Omental fat pad (tissue), 4 donors: Measurements from ENCODE around the gene EPYC. TPM values are rescaled to one million over a fixed set of nuclear protein-coding genes. Genes with fewer than 3 reads are reported as not detected.

ENCODE experiments used
- ATAC-seq: fragments of 150-250 bp; one replicate; pipeline ENCODE4 v1.9.1; 2016; ENCODE audit warnings: mild to moderate bottlenecking, moderate library complexity; ENCODE audit not compliant: low FRiP score
- DNase-seq: peaks from one replicate; pipeline ENCODE4 v3.0.0-alpha.2; 2019; ENCODE audit warnings: low spot score
- CTCF ChIP-seq, 3 donors: fragments of 450-650 bp; IDR thresholded peaks; one replicate each; pipeline ENCODE4 v1.5.1; 2016 to 2017; ENCODE audit warnings: antibody characterized with exemption in 3 of 3, mild to moderate bottlenecking in 3 of 3, moderate library complexity in 2 of 3
- total RNA-seq, 4 donors: library from RNA; depleted of rRNA; stranded (reverse); fragments of >200 nt; gene quantifications; one replicate each; pipeline ENCODE4 v1.1.0, GENCODE V29; 2016

EPYC gene
- total RNA-seq, 4 donors from 2014 or later: not detected

- DNase-seq (no peak), ATAC-seq (no peak)
Observed at GRCh38 chr12:90970911-90971310, 33.9 kb downstream of the EPYC start.

GRCh38 chr12:90970471-90970870 lies 34.3 kb downstream of the EPYC start:
- DNase-seq: no peak
- ATAC-seq: no peak
- TF ChIP-seq CTCF (IDR thresholded peaks at IDR 0.05): no peak

More at GRCh38 chr12:90970911-90971310, 33.9 kb downstream of the EPYC start:
- no peak for TF ChIP-seq CTCF (IDR thresholded peaks at IDR 0.05)

GRCh38 chr12:90969851-90970250 lies 34.9 kb downstream of the EPYC start:
- no peak for TF ChIP-seq CTCF (IDR thresholded peaks at IDR 0.05)
- ATAC-seq (no peak), DNase-seq (no peak)

- ATAC-seq (no peak), DNase-seq (no peak)
- no peak for TF ChIP-seq CTCF (IDR thresholded peaks at IDR 0.05)
Observed at GRCh38 chr12:90969346-90969745, 35.4 kb downstream of the EPYC start.

- DNase-seq: no peak
- TF ChIP-seq CTCF (IDR thresholded peaks at IDR 0.05): no peak
Observed at GRCh38 chr12:90965204-90965603, 39.6 kb downstream of the EPYC start.

GRCh38 chr12:90964616-90965015 lies 40.2 kb downstream of the EPYC start:
- no peak for ATAC-seq
- TF ChIP-seq CTCF (IDR thresholded peaks at IDR 0.05): no peak

More at GRCh38 chr12:90965204-90965603, 39.6 kb downstream of the EPYC start:
- ATAC-seq: no peak

GRCh38 chr12:90963946-90964345 lies 40.8 kb downstream of the EPYC start:
- no peak for DNase-seq
- no peak for ATAC-seq
- no peak for TF ChIP-seq CTCF (IDR thresholded peaks at IDR 0.05)

More at GRCh38 chr12:90964616-90965015, 40.2 kb downstream of the EPYC start:
- DNase-seq: no peak
